ENCODE data around the gene PHETA1.

PHETA1 gene

DNA sequence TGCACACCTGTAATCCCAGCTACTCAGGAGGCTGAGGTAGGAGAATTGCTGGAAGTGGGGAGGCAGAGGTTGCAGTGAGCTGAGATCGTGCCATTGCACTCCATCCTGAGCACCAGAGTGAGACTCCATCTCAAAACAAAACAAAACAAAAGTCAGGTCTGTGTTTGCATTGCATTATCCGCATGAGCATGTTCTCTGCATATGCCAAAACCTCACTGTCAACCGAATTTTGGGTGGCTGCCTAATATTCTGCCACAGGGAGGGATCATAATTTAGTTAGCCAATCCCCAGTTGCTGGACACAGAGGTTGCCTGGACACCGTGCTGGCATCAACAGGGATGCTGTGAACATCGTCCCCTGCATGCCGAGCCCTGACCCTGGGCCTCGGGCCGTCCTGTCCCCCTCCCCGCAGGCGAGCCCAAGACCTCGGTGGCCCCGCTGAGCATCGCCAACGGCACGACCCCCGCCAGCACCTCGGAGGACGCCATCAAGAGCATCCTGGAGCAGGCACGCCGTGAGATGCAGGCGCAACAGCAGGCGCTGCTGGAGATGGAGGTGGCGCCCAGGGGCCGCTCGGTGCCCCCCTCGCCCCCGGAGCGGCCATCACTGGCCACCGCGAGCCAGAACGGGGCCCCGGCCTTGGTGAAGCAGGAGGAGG lies 49.2 kb downstream of the PHETA1 start:
- DNase-seq, result no peak

DNA sequence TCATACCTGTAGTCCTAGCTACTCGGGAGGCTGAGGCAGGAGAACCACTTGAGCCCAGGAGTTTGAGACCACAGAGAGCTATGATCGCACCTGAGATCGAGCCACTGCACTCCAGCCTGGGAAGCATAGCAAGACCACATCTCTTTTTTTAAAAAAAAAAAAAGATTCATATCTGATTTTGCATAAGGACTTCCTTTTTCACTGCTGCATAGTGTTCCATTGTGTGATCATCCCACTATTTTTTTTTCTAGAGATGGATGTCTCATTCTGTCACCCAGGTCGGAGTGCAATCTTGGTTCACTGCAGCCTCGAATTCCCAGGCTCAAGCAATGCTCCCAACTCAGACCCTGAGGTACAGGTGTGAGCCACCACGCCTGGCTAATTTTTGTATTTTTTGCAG lies 50.4 kb downstream of the PHETA1 start:
- no peak for DNase-seq

- DNase-seq, result no peak
Measured at GRCh38 chr12:111316671-111317070, 52.2 kb downstream of the PHETA1 start.

DNA sequence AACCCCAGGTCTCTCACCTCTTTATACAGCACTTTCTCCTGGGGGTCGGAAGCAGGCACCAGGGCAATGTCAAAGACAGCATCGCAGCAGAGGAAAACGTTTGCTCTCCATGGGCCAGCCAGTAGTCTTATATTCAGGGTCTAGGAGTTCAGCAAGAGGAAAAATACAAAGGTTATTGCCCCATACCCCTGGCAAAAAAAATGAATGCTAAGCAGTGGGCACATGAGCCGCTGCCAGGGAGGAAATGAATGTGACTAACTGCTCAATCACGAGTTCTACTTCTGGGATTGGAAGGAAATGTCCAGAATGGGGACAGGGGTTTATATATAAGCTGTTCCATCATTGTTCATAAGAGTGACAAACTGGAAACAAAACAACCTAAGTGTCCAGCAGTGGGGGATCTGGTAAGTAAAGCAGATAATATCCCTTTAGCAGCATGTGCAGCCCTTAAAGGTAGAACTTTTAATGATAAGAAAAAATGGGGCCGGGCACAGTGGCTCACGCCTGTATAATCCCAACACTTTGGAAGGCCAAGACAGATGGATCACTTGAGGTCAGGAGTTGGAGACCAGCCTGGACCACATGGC lies 53.8 kb downstream of the PHETA1 start:
- no peak for DNase-seq

- peak; percentile 7 for DNase-seq
Measured at GRCh38 chr12:111313833-111314259, 55.0 kb downstream of the PHETA1 start.

DNA sequence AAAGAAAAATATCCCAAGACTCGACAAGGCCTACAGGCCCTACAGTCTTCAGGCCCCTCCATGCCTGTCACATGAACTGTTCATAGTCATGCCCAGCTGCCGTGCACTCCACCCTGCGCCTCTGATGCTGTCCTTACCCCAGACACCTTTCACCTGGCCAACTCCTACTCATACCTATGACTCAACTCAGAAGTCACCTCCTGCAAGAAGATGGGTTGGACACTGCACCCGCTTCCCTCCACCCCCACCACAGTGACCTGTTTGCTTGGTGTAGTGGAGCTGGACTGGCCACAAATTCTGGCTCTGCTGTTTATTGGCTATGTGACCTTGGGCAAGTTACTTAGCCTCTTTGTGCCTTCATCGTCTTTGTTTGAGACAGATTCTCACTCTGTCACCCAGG lies 56.2 kb downstream of the PHETA1 start:
- no peak for DNase-seq

- DNase-seq, result no peak
Measured at GRCh38 chr12:111312016-111312415, 56.9 kb downstream of the PHETA1 start.

DNA sequence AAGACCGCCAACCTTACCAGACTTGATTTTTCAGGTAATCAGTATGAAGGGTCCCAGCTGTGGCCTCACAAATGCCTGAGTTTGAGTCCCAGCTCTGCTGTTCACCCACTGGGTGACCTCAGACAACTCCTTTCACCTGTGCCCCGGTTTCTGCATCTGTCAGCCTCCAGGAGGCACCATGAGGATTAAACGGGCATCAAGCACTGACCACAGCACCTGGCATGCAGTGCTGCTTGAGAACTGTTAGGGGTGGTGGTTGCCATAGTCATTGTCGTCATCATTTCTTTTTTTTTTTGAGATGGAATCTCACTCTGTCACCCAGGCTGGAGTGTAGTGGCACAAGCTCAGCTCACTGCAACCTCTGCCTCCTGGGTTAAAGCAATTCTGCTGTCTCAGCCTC lies 57.9 kb downstream of the PHETA1 start:
- DNase-seq, result no peak
